HG02852 (cell line): ENCODE measurements around the gene FUT6.
A peak's percentile ranks its signal among the peaks of the same experiment; 100 is the strongest.

Experiments
- ATAC-seq: cut with Tn5 transposase; IDR thresholded peaks from one replicate; pipeline ENCODE4 v1.9.1; 2021; ENCODE audit warnings: mild to moderate bottlenecking, moderate library complexity; ENCODE audit not compliant: unreplicated experiment

Gene FUT6

GRCh38 chr19:5806905-5807304, 32.6 kb downstream of the FUT6 start:
- no peak for ATAC-seq

DNA sequence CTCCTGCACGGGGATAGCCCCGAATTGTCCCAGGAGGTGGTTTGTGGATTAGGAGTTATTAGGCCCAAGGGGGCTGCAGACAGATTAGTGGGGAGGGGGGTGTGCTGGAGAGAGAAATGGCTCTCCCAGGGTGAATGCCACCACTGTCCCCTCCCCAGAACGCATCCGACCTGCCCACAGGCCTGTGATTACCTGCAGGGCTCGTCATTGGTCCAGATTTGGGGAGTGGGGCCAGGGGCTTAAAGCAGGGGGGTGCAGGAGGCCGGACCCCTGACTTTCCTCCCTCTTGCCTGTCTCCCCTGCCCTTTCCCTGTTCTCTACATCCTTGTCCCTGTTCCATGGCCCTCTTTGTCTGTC, 33.4 kb downstream of the FUT6 start:
- no peak for ATAC-seq

DNA sequence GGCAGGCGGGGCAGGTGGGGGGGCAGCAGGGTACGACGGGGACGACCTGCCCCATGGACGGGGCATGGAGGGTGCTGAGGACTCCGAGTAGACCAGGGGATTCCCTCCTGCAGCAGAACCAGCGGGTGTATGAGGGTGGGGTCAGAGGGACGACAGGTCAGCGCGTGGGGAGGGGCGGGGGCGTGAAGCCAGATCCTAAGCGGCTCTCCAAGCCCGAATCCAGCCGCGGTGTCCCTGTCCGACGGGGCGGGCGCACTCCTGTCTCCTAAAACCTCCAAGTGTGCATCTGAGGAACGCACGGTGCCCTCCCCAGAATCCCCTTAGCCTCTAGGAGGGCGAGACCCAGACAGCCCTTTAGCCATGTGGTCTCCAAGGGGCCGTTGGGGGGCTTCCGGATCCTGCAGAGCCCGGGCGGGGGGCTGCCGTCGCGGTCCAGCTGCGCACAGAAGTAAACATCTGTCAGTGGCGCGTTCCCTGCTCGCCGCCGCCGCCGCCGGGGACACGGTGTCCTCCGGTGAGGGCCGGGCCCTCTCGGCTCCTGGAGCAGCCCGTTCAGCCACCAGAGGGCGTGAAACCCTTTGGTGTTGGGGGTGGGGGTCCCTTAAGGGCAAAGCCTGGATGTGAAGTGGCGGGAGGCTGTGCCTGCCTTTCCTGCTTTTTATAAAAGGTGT, 33.9 kb downstream of the FUT6 start:
- ATAC-seq: no peak

- ATAC-seq: no peak
These were observed 34.7 kb downstream of the FUT6 start, which contains the start of gene NRTN for GRCh38 chr19:5804516-5805461. Gene NRTN, plus strand, starts transcription at chr19:5805067. Its CDS starts 19,099 bp downstream, at chr19:5824166.

DNA sequence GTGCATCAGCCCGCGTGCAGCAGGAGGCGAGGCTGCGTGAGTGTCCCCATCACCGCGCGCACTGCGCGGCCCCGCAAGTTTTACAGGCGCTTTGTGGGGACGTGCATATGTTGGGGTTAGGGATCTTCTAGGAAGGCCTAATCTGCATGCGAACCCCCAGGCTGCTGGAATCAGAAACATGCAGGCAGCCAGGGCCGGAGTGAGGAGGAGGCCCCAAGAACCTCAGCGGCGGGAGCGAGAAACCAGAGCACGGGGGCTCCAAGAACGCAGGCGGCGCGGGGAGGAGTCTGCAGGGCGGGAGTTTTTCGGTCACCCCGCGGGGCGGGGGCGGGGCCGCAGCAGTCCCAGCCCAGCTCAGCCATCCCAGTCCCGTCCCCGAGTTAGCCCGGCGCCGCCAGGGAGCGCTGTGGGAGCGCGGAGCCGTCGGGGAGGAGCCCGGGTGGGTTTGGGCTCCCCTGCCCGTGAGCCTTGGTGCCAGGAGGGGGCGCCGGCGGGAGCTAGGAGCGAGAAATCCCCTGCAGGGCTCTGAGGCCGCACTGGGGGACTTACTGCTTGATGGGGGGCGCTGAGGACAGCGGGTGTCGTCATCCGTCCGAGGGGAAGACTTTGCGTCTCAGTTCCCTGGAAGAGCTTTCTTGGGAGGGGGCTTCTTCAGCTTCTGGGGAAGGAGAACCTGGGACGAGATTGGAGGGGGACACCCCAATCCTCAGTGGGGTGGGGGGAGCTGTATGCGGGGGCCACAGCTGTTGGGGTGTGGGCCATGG, 35.6 kb downstream of the FUT6 start:
- ATAC-seq: peak; percentile 62

DNA sequence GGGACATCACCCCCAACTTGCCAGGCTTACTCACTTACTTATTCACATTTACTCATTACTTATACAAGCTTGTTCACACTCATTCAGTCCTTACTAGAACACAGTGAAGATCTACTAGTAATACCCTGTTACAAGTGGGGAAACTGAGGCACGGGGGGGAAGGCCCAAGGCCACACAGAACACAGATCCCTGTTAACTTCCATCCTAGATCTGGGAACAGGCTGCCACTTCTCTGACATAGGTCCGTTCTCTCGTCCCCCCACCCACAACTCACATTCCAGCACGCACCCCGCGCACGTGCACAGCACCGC, 36.1 kb downstream of the FUT6 start:
- ATAC-seq: no peak

DNA sequence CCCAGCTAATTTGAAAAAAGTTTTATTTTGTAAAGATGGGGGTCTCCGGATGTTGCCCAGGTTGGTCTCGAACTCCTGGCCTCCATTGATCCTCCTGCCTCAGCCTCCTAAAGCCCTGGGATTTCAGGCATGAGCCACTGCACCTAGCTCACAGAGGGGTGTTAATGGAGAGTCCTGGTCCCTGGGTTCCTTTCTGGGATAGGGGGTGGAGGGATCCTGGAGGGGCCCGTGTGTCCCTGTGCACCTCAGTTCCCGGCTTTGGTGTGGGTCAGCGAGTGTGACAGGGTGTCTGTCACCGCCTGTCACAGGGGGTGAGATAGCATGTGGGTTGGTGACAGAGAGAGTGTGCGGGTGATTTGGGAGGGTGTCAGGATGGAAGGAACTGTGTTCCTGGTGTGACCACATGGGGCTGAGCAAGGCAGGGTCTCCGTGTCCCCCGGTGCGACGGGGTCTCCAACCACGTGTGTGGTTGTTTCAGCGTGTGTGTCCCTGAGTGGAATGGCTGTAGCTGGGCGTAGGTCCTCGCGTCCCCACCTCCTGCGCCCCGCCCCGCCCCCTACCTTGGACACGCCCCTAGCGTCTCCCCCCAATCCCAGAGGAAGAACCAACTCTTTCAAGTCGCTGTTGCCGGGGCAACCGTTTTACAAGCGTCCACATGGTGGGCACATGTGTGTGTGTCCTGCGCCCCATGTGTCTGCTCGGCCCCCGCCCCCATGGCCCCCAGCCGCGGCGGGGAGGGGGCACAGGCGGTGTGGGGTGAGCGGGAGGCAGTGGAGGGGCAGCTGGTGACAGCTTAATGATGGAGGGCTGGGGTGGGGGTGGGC, 37.5 kb downstream of the FUT6 start:
- ATAC-seq: no peak

DNA sequence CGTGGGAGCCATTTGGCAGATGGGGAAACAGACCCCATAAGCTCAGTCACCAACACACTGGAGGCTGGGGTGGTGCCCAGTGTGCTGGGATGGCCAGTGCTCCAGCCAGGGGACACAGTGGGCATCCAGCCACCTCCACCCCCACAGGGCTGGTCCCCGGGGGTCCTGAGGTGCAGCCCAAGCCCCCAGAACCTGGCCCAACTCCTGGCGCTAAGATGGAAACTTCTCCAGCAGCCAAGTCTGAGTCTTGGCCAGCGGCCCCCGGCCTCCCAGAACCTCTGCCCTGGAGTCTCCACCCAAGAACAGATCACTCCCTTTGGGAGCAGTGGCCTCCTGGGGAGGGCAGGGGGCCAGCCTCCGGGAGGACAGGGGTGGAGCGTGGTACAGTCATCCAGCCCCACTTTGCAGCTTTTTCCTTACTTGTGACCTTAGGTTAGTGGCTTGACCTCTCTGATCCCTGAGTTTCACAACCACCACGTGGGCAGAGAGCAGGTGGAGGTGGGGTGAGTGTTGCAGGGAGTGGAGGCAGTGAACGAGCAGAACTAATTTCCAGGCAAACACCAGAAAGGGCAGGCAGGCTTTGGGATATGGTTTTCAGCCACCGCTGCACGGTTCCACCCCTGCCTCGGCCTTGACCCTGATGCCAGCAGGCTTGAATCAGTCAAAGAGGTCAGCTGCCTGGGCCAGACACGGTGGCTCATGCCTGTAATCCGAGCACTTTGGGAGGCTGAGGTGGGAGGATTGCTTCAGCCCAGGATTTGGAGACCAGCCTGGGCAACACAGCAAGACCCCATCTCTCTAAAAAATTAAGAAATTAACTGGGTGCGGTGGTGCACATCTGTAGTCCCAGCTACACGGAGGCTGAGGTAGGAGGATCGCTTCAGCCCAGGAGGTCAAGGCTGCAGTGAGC, 38.9 kb downstream of the FUT6 start:
- no peak for ATAC-seq

- ATAC-seq: no peak
These were observed 40.0 kb downstream of the FUT6 start for GRCh38 chr19:5799247-5800241.

GRCh38 chr19:5798244-5798643, 41.3 kb downstream of the FUT6 start:
- ATAC-seq: no peak

GRCh38 chr19:5795382-5795919, 44.1 kb downstream of the FUT6 start:
- ATAC-seq: no peak

DNA sequence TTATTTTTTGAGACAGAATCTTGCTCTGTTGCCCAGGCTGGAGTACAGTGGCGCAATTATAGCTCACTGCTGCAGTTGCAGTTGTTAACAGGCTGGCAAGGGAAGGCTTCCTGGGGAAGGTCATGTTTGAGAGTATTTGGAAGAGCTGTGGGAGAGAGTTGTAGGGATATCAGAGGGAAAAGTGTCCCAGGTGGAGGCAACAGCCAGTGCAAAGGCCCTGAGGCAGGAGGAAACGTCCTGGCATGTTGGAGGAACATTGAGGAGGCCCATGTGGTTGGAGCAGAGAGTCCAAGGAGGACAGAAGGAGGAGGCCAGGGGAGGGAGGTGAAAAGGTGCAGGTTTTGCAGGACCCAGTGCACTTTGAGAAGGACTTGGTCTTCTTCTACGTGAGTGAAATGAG, 46.3 kb downstream of the FUT6 start:
- no peak for ATAC-seq

DNA sequence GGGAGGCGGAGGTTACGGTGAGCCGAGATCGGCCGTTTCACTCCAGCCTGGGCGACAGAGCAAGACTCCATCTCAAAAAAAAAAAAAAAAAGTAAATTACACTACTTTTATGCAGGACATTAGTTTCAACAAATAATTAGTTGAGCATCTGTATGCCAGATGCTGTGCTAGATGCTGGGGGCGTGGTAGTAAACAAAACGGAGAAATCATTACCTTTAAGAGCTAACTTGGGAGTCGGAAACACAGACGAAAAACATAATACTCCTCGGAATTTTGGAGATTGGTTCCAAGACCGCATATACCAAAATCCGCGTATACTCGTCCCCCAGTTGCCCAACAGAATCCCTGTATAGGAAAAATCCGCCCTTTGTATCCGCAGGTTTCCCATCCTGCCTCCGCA, 47.3 kb downstream of the FUT6 start:
- no peak for ATAC-seq

DNA sequence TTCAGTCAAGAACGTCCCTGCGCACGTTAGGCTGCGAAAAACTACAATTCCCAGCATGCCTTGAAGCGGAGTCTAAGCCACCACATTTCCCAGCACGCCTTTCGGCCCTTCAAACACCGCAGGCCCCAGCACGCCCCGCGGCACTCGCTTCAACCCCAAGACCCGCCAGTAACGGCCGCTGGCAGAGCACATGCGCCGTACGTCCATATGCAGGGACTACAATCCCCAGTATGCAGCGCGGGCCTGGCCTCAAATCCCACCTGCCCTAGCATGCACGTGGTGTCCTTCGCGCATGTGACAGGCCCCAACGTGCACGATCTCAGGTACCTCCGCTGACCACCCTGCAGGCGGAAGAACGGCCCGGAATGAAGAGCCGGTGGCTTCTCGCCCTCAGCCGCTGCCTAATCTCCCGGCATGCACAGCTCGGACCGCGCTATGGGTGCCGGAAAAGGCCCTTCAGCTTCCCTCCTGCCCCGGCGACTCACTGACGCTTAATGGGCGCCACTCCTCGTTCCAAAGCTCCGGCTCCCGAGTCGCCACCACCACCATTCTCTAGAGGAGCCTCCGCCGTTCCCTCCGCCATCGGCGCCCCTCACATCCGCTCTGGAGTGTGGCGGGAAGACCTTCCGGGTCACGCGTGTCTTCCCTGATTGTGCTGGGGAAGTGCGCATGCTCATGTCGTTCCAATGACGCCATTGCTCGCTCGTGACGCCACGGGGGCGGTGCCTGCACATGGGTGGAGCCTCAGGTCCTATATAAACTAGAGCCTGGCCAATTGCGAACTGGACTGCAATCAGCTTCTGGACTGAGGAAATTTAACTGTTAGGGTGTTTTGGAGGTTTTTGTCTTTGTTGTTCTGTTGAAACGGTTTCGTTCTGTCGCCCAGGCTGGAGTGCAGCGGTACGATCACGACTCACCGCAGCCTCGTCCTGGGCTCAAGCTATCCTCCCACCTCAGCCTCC, 48.7 kb downstream of the FUT6 start, which contains the start of gene DUS3L:
Gene DUS3L (minus strand): TSS at position 605 of the 962 bp plus-strand sequence. CDS start 22 bp downstream, at position 583.
- ATAC-seq: peak; percentile 90

GRCh38 chr19:5789886-5790558, 49.5 kb downstream of the FUT6 start:
- ATAC-seq: no peak

- no peak for ATAC-seq
These were observed 50.1 kb downstream of the FUT6 start for GRCh38 chr19:5789351-5789761.
